IPS-11a (cell line): ENCODE measurements around the gene UXT.
A peak's percentile ranks its signal among the peaks of the same experiment; 100 is the strongest.
"Not testable (repeated sequence)": the region's sequence is repeated elsewhere in the genome, so short reads cannot be mapped to it uniquely, and the experiment has no call there.

Experiments
- H3K4me3 ChIP-seq: one replicate; pipeline ENCODE4 v1.5.1; 2013; ENCODE audit warnings: low read depth, low read length, control low read depth

UXT gene, protein sequence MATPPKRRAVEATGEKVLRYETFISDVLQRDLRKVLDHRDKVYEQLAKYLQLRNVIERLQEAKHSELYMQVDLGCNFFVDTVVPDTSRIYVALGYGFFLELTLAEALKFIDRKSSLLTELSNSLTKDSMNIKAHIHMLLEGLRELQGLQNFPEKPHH

DNA sequence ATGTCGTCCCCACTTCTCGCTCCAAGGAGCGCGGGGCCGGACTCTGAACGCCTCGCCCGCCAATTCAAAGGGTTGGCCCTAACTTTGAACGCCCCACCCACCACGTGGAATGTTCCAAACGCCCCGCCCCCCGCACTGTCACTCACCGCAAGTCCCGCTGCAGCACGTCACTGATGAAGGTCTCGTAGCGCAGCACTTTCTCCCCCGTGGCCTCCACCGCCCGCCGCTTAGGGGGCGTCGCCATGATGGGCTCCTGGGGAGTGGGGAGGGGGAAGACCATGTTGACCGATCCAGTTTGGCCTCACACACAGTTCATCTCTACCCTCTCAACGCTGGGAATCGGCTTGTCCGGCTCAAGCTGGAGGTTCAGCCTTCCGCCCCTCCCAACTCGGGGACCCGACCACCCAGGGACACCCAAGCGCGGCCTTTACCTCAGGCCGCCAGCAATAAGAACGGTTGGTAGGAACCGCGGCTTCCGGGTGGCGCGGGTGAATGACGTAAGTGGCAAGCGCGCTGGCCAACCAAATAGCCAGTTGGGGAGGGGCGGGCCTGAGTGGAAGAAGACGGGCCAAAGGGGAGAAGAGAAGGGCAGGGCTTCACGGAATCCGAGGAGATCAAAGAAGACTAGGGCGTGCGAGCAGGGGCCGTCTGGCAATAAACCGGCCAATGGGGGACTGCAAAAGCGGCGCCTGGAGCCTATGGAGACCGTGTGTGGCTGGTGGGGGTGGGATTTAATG is at the start of gene UXT:
Gene UXT, minus strand, starts transcription at position 497 of the 737 bp plus-strand sequence. Its CDS starts 253 bp downstream, at position 244.
- peak within 1 kb of the TSS; percentile 72 for H3K4me3 ChIP-seq

DNA sequence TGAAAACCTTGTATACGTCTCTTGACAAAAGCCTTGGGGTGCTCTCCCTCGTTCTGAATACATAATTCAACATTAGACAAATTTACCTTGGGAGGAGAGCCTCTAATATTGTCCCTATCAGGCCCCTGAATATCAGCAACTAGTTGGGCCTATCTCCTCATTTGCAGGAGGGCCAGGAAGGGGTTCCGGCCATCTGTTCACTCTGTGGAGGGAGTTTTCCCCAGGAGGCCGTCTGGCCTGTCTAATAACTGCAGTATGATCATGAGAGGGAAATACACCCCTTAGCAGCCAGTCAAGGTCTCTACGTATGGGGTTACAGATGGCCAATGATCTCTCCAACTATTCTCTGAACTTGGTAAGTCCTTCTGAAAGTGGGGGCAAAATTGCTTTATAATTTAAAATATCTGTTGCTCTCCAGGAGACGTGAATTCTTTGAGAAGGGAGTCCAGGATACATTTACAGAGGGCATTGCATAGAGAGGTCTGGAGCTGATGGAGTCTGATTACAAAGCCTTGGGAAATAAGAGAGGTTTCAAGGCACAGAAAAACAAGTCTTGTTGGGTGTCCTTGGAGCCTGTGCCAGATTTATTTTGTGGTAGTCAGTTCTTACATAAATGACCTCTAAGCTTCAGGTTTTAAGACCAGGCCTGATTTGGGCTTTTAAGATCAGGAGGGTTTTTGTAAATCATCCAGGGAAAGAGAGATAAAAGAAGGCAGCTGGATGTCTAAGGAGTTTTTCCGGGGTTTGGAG is 48.2 kb upstream of the UXT start:
- no peak overlapping the region for H3K4me3 ChIP-seq

DNA sequence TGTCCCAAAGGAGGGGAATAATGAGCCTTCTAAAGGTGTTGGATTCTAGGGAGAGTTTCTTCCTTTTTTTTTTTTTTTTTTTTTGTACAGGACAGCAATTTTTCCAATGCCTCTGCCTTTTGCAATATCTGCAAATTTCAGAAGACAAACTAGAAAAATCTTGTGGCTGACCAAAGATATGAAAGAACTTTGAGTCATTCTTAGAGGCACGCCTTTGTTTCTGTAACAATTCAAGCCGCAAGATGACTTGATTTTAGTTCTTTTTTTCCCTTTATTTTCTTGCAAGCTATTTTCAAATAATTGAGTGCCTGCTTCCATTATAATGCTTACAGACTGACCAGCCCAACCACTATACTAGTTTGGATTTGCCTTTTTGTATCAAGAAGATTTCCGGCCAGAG is 47.6 kb upstream of the UXT start:
- no peak overlapping the region for H3K4me3 ChIP-seq

DNA sequence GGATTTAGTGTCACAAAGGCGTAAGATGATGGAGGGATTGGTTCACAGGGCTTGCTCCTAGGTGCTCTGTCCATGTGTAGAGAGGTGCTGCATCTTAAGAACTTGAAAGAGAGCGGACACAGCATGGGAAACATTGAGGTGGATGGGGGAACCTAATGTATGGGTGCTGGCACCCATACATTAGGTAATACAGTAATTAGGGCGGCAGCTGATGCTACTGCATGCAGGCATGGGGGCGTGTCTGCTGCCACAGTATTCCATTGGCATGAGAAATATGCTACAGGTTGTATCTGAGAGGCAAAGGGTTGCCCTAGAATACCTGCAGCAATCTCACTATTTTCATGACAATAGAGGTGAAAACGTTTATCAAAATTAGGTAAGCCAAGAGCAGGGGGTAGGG is 45.8 kb upstream of the UXT start:
- H3K4me3 ChIP-seq, result no peak overlapping the region

DNA sequence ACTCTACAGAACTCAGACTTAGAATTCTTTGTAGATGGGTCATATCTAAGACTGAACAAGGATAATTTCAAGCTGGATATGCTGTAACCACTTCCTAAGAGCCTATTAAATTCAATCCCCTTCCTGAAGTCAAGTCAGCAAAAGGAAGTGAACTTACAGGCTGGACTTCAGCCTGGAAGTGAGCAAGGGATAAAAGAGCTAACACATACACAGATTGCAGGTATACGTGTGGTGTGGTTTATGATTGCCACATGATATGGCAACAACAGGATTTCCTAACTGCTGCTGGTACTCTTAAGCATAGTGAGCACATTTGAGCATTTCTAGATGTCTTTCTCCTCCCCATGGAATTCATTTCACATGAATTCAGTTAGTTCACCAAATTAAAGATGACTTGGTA is 38.2 kb upstream of the UXT start:
- H3K4me3 ChIP-seq, result no peak overlapping the region

DNA sequence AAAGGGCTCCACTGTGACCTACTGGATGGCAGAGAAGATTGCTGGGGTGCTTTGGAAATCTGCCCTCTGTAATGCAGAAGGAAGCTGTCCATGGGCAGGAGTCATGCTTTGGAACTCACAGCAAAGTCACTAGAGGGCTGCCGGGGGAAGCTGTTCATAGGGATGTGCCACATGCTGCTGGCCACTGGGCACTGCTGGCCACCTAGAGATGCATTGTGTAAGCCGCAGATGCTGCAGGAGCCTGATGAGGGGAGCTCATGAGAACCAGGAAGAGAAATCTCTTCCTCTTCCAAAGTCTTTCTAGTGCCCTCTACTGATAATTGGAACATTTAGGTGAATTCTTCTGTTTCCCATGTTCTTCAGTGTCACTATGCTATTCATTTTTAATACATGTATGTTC is 31.2 kb upstream of the UXT start:
- H3K4me3 ChIP-seq, result no peak overlapping the region

DNA sequence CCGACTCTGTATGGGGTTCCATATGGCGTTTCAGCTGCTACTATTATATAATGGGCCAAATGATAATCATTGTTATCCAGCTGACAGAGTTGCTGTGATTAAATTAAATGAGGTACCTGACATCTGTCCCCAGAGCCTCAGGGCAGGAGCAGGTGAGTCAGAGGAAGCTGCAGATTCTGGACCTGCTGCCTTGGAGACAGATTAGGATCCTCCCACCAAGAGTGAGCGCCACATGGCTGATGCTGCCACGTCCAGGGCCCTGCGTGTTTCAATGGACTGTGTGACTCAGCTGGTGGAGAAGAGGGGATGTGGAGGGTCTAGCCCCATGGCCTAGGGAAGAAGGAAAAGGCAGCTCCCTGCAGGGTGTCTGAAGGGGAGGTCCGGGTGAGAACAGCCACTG is 28.3 kb upstream of the UXT start:
- H3K4me3 ChIP-seq, result no peak overlapping the region

DNA sequence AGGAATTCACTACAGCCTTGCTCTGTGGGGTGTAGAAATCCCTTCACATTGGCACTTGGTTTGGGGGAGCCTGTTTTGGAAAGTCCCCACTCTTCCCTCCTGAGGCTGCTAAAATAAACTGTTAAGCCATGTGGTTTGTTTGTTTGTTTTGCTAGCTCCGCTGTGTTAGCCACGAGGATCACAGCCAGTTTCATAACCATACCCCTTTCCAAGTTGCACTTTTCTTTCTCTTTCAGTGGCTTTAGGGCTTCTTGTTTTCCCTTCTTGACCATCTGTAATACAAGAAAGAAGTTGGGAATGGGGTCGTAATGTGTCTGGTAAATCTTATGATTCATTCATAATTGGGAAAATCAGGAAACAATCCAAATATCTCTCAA is 24.8 kb upstream of the UXT start:
- H3K4me3 ChIP-seq, result no peak overlapping the region

DNA sequence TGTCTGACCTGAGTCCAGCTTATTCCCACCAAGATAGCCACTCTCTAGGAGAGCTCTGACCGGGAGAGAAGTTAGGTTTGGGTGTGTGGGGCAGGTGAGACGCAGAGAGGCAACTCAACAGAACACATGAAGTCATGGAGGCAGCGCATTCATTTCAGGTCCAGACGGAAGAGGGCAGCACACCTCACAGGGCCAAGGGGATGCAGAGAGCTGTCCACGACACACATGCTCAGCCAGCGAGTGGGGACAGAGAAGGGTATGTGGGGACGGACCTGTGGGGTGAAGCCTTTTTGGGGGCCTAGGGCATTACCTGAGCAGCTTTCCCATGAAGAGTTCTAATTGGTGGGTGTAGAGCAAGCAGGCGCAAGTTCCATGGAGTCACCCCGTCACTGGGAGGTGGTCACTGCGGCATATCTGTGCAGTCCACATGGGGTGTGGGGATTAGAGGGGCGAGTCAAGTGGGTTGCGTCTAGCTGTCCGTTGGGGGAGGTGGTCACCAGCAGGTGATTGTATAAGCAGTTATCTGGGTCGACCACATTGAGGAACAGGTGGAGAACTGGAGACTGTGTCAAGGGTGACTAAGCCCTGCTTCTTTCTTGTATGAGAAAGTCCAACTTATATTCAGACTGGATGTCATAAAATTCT is 24.3 kb upstream of the UXT start:
- no peak overlapping the region for H3K4me3 ChIP-seq

DNA sequence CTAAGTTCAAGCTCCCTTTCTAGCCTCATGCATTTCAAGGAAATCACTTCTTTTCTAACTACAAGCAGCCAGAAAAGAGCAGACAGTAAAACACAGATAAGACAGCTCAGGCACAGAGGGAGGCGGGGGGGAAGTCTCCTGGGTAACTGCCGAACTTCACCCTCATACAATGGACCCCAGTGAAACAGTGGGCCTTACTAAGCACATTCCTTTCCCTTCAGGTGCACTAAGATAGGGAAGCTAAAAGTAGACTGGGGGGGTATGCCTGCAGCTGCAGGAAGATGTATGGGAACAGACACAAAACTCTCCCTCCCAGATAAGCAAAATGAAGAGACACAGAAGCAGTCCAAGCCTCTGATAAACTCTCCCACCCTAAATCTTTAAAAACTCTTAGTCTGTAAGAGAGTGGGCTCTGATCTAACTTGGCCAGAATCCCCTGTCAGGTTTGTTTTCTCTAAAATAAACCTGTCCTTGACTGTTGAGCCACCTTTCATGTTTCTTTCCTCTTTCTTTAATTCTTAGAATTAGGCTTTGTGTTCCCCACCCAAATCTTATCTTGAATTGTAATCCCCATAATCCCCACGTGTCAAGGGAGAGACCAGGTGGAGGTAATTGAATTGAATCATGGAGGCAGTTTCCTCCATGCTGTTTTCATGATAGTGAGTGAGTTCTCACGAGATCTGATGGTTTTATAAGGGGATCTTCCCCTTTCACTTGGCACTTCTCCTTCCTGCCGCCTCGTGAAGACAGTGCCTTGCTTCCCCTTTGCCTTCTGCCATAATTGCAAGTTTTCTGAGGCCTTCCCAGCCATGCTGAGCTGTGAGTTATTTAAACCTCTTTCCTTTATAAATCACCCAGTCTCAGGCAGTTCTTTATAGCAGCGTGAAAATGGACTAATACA is 17.2 kb upstream of the UXT start:
- H3K4me3 ChIP-seq, result not testable (repeated sequence)

DNA sequence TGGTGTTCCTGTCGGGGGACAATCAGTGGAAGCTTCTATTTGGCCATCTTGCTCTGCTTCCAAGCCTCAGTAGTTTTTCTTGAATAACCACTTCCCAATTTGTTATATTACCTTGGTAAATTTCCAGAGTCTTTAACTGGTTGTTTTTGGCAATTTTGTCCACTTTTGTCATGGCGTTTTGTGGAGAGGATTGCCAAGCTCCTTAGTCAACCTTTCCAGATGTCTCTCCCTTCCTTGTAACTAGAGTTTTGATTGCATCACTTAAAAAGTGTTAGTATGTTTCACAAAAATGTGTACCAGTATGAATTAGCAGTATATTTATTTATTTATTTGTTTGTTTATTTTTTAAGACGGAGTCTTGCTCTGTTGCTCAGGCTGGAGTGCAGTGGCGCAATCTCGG is 15.8 kb upstream of the UXT start:
- no peak overlapping the region for H3K4me3 ChIP-seq

DNA sequence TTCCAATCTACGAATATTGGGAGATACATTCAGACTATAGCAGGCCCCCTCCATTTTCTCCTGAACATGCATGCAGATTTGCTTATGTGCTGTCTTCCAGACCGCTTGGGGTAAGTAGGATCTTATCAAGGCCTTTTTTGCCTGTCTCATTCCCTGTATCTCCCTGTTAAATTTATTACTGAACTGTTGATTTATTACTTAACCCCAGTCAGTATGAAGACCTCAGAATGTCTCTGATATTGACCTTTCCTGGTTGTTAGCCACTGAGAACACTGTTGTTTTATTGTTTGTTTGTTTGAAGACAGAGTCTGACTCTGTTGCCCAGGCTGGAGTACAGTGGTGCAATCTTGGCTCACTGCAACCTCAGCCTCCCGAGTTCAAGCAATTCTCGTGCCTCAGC is 6.8 kb upstream of the UXT start:
- not testable (repeated sequence) for H3K4me3 ChIP-seq

DNA sequence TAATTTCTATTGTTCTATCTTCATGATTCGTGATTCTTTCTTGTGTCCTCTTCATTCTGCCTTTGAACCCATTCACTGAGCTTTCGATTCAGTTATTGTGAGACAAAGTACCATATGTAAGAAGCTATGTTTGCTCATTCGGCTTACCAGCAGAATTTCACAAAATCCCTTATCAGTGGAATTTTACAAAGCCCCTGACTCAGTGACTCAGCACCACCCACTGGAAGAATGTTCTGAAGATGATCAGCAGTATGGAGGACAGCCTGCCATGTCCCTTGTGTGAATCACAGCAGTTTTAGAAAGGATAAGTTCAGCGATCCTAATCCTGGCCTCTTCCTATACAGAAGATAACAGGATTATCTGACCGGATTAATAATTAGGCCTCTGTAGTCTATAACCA is 5.8 kb upstream of the UXT start:
- no peak overlapping the region for H3K4me3 ChIP-seq

DNA sequence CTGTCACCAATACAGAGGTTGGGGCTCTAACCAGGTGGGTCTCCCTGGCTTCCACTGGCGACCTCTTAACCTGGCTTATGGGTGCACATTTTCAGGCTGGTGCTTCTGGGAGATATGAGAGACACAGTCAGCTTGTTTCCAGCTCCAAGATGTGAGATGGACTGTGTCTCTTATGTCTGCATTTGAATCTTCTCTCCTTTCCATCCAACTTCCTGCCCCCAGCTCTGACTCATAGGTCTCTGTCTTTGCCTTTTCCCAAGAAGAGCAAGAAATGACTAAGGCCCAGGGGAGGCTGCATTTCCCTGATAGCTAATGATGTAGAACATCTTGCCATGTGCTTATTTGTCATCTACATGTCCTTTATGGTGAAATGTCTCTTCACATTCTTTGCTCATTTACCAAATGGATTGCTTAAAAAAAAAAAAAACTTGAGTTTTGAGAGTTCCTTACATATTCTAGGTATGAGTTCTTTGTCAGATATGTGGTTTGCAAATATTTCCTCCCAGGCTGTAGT is 3.2 kb upstream of the UXT start:
- no peak overlapping the region for H3K4me3 ChIP-seq

DNA sequence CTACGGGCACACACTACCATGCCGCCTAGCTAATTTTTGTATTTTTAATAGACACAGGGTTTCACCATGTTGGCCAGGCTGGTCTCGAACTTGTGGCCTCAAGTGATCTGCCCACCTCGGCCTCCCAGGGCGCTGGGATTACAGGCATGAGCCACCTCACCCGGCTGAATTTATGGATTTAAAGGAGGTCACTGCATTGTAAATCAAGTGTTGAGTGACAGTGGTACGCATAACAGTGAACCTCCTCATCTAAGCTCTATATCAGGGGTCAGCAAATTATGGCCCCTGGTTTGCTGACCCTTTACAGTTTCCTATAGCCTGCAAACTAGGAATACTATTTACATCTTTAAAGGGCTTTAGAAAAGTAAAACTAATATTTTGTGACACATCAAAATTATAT is 2.6 kb upstream of the UXT start:
- H3K4me3 ChIP-seq, result no peak overlapping the region

DNA sequence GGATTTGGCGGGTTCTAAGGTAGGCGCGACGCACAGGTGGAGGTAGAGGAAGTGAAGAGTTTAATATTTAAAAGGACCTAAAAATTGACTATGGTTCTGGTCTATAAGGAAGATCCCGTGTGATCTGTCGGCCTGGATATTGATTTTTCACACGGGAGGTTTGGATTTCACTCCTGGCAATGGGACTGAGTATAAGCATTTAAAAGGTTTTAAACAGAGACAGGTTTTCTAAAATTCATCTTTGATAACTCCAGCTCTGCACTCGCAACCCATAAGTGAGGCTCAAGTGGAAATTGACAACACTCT is 394 bp upstream of the UXT start:
- no peak overlapping the region for H3K4me3 ChIP-seq

DNA sequence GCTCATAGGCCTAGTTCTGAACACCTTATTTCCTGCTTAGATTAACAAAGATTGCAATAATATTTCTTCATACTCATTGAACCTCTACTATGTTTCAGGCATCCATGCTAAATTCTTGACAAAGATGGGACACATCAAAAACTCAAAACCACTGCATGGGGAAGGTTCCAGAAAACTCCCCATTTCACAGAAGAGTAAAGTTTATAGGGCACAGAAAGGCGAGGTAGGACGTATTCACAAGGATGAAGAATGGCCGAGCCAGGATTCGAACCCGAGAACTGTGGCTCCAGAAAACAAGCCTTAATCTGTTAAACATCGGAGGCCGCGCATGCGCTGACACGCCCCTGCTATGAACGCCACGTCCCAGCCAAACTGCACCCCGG is 688 bp downstream of the UXT start:
- H3K4me3 ChIP-seq, result peak overlapping the region; percentile 50

DNA sequence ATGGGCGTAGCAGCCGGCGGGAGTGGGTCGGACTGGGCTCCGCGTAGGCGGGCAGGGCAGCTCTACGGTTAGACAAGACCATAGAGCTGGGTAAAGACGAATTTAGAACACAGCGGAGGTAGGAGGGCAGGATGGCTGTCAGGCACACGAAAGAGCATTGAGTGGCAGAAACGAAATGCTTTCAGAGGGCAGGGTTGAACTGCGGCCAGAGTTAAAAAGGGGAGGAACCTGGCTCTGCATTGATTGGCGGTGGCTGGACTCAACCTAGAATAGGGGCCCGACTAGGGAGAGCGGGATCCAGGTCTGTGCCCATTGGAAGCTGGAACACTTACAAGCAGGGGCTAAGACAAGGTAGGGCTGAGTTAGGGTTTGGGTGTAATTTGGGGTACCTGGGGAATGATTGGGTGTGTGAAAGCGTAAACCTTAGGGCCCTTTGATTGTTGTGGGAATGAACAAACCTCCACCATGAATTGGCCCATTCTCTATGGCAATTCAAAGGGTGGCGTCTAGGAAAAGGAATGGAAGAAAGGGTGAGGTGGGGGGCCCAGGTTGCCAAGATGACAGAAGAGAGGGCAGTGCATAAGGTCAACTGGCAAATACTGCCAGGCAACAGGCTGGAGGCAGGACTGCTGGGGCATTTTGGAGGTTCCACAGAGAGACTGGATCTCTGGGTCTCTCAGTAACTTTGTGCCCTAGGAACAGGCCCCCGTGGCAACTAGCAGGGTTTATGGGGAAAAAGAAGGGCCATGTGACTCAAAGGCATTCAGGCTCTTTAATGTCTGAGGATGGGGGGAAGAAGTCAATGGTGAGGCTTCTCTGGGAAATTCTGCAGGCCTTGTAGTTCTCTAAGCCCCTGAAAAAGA is 7.7 kb downstream of the UXT start:
- H3K4me3 ChIP-seq, result peak overlapping the region; percentile 39

DNA sequence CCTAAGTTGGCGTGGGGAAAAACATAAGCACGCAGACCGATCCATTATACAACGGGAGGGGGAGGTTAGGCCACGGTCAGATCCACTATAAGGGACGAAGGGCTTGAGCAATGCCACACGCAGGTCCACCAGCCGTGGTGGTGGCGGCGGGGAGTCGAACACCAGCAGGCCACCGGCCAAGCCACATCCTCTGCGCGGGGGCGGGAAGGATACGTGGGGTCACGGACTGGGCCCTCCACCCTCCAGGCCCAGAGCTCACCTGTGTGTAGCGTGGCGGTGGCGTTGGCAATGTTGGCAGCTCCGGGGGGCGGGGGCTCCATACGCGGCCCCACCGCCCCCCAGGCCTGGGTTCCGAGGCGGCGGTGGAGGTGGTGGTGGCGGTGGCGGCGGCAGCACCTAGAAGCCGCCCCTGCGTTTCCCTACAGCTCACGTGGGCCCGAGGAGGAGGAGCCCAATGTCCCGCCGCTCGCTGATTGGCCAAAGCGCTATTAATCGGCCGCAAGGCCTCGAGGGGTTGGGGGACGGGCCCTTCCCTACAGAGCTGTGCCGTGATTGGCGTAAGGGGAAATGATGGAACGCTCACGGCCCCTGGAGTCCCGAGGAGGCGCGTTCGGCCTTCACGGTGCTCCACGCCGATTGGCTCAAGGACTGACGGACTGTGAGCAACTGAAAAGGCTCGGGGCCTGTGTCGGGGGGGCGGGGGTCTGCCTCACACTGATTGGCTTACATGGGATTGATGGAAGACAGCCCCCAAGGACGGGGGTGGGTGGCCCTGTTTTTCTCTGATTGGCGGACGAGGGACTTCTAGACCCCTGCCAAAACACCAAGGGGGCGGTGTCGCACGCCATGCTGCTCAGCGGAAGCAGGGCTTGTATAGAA is 8.6 kb downstream of the UXT start, which contains the start of gene ELK1:
Gene ELK1, minus strand, starts transcription at position 400 of the 879 bp plus-strand sequence. CDS start 9,122 bp downstream, outside the sequence.
- peak within 1 kb of the TSS; percentile 76 for H3K4me3 ChIP-seq
